HuH-7 (cell line): Measurements from ENCODE around the gene NISCH.

ENCODE experiments used
- DNase-seq: peaks from one replicate; pipeline ENCODE4 v3.0.0; 2011; ENCODE audit warnings: low spot score

NISCH gene

GRCh38 chr3:52447512-52448355 is 7.7 kb upstream of the NISCH start:
- DNase-seq = no peak

- no peak for DNase-seq
Measured at GRCh38 chr3:52450489-52451236, 4.7 kb upstream of the NISCH start.

DNA sequence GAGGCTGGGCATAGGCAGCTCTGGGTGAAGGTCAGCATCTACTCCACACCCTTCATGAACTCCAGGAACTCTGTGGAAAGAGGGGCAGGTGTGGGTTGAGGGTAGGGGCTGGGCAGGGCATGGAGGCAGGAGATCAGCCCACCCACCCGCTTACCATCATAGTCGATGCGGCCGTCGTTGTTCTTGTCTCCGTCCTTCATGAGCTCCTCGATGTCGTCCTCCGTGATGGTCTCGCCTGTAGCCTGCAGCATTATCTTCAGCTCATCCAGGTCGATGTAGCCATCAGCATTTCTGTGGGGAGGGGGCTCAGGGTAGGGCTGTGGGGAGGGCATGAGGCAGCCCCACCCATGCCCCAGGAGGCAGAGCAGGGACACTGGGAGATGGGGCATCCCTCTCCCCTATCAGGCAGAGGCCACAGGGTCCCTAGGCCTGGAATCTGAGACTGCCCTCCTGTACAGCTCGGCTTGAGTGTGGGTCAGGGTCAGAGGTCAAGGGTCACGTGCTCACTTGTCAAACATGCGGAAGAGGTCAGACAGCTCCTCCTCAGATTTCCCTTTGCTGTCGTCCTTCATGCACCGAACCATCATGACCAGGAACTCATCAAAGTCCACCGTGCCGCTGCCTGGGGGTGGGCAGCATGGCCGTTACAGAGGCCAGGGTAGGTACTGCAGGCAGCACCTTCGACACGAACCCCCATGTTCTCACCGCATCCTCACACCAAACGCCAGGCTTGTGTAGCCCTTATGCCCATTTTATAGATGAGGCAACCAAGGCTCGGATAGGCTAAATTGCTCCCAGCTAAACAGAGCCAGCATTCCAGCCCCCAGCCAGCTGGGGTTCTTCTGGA is 3.9 kb upstream of the NISCH start:
- no peak for DNase-seq

DNA sequence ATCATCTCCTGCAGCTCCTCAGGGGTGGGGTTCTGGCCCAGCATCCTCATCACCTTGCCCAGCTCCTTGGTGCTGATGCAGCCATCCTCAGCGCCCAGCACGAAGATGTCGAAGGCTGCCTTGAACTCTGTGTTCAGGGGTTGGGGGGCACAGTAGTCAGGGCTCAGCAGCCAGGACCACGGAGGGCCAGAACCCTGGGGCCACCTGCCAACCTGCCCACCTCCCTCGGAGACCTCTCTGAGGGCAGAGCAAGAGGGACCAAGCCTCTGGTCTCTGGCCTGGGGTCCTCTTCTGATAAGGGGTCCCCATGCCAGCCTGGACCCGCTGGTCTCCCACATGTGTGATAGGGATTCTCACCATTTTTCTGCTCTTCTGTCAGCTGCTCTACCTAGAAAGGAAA is 3.3 kb upstream of the NISCH start:
- DNase-seq = no peak

GRCh38 chr3:52452570-52453221 is 2.7 kb upstream of the NISCH start:
- DNase-seq = no peak

DNA sequence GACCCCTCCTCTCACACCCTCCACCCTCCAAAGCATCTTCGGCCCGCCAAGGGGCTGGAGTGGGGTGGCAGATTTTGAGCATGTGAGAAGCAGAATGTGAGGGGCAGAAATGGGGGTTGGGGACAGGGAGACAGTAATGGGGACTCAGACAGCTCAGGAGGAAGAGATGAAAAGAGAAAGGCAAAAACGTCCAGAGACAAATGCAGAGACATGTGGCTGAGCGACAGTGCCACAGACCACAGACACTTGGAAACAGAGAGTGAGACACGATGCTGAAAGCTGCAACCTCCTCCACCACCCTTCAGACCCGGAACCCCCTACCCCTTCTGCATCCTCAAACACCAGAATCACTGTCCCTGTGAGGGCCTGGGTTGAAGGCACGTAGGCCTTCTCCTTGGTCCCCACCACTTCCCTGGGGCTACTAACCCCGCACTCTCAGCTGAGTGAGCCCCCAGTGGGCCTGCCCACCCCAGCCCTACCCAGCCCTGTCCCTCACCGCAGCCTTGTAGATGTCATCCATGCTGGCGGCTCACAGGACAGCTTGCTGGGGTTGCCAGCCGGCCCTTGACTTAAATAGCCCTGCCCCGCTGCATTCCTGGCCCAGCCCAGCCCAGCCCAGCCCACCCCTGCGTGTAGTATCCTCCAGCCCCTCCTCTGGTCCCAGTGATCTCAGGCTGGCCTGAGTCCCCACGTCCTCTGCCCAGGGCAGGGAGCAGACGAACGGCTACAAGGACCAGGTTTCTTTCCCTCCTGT is 1.7 kb upstream of the NISCH start, which contains the start of gene TNNC1:
Gene TNNC1 (minus strand): TSS at position 546 of the 754 bp plus-strand sequence. CDS start 26 bp downstream, at position 520.
- DNase-seq = no peak

DNA sequence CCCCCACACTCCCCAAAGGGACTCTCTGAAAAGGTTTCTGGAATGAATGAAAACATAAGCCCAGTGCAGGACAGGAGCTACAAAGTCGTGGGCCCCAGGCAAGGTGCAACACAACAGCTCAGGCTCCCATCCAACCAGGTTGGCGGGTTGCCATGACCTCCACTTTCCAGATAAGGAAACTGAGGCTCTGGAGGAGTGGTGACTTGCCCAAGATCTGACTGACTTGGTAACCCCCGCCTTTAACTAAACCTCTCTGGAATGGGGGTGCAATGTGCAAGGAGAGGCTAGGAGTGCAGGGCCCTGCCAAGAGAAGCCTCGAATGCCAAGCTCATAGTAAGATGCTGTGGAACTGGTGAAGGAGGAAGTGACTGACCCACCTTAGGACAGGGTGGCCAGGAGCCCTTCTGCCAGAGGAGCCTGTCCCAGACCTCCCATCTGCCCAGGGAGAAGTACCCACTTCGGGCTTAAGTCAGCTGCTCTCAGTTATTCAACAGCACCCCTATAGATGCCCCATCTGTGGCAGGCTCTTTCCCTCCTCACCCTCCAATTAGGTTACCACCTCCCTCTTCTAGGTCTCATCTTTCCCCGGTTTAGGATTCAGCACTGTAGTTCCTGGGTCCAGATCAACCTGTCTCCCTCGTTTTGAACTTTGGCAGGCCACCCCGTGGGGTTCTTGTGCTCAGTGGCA is 1.0 kb upstream of the NISCH start:
- DNase-seq = no peak

- no peak for DNase-seq
Measured at GRCh38 chr3:52454938-52455282, 494 bp upstream of the NISCH start.

DNA sequence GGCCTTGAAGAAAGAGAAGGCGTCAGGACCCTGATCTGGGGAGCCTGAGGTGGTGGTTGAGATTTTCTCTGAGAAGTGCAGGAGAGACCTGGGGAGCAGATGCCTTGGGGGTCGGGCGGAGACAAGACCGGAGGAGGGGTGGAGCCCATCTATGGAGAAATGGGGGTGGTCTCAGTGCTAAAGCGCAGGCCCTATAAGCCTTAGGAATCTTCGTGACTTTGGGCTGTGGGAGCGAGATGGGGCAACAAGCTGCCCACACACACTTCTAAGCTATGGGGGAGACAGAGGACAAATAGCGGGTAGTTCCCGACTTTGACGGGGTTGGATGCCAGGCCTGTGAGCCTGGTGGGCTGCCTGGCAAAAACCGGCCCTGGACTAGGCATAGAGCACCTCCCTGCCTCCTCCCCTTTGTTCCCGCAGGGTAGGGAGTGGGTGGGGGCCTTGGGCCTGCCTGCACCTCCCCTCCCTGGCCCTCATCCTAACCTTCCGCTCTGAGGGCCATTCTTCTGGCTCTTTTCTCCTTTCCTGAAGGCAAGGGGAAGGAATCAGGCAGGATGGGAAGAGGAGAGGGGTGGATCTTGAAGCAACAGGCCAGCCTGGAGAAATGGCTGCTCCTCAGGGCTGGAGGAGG is 880 bp downstream of the NISCH start:
- no peak for DNase-seq

GRCh38 chr3:52456800-52457183 is 1.4 kb downstream of the NISCH start:
- no peak for DNase-seq

DNA sequence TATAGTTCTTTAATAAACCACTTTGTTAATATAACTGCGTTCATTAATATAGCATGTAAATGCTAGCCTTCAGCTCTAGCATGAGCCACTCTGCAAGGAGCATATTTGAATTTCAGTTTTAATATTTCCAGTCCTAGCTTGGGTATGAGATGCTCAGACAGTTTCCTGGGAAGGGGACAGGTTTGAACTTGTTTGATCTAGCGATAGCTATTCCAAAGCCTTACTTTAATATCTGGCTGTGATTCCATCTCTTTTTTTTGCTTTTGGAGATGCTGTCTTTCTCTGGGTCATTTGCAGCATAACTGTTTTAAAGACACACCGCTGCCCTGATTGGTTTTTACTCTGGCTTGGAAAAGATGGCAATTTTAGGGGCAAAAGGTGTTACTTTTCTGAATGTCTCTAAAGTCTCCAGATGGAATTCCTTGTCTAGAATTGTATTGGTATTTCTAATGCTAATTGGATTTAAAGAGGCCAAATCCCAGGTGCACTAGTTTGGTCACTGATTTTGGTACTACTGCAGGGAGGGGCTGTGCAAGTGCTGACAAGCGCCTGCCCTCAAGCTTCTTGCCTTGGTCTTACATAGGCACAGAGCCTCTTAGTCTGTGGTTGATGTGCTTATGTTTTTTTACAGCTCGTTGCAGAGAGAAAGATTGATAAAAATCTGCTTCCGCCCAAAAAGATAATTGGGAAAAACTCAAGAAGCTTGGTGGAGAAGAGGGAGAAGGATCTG is 2.8 kb downstream of the NISCH start:
- DNase-seq = no peak

DNA sequence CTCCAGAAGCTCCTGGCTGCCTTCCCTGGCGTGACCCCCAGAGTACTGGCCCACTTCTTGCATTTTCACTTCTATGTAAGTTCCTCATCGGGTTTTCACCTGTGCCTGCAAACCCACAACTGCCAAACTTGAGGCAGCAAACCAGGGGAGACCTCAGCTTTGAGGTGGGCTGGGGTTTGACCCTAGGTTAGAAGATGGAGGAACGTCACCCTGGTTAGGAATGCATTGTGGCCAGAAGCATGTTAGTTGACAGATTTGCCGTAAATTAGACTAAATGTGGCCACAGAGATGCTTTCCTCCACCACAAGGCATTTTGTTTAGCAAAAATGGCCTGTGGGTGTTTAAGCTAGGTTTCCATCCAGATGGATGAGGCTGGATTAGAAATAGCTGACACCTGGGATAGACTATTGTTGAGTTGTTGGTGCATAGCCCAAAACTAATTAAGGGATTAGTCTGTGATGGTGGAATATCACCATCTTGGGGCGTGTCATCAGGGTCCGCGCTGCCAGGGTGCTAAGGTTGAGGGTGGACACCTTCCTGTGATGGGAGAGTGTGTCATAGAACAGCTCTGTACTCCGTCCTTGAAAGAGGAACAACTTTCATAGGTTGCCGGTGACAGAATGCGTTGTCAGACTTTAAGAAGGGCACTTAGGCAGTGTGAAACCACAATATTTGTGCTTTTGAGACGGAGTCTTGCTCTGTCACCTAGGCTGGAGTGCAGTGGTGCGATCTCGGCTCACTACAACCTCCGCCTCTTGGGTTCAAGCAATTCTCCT is 3.6 kb downstream of the NISCH start:
- DNase-seq = no peak

- no peak for DNase-seq
Measured at GRCh38 chr3:52461874-52462273, 6.5 kb downstream of the NISCH start.

GRCh38 chr3:52463416-52463815 is 8.0 kb downstream of the NISCH start:
- DNase-seq = no peak

GRCh38 chr3:52468336-52468735 is 12.9 kb downstream of the NISCH start:
- DNase-seq = no peak

DNA sequence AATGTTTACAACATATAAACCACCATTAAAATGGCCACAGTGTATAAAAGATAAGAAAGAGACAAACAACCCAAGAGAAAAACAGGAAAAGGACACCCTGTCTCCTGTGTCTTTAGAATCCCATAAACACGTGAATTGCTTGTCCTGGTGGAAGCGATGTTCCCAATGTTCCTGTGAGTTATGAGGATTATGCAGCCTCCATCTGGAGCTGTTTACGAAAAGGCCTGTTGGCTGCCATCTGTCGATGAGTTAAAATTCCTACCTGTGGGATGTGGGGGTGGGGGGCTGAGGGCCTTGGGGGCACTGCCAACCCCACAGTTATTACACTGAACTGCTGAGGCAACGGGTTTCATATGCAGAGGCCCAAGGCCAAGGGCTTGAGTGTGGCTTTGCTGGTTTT is 13.6 kb downstream of the NISCH start:
- DNase-seq = no peak

DNA sequence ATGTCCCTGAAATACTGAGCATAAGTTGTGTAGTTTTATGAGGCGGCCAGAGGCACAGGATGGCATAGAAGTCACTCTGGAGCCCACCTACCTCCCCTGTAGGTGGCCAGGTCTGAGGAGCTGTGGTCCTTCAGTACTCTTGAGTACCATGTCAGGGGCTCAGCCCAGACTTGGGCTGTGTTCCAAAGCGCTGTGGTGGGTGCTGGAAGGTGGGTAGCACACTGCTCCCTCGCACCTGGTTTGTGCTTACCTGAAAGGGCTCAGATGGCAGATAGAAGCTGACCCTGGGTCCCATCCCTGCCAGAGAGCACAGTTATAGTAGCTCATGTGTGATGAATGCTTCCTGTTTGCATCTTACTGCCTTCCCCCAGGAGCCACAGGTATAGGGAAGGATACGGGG is 15.5 kb downstream of the NISCH start:
- no peak for DNase-seq

- DNase-seq = peak; percentile 42
Measured at GRCh38 chr3:52471371-52472238, 16.2 kb downstream of the NISCH start.
